Hepatic stellate cell (primary cell): Measurements from ENCODE around the gene TMEM174.
"Not testable (repeated sequence)": the region's sequence is repeated elsewhere in the genome, so short reads cannot be mapped to it uniquely, and the experiment has no call there.

Experiments used
- DNase-seq: peaks from one replicate; pipeline ENCODE4 v3.0.0; 2011; ENCODE audit warnings: low spot score

The TMEM174 gene

DNA sequence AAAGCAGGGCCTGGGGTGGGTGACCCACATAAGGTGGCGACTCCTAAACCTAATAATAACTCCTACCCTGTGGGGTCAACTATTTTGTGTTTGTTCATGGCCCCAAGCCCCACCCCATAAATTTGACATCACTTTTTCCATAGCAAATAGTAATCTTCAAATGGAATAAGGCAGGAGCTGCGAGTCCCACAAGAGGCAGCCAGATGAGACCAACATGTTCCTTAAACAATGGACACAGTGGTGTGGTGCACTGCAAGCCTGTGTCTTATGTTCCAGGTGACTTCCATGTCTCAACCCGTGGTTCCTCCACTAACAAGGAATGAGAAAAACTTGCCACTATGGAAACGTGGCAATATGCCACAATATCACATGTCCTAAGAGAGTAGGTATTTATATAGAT lies 20.6 kb downstream of the TMEM174 start:
- DNase-seq, result no peak

- DNase-seq, result no peak
Observed at GRCh38 chr5:73196201-73196600, 23.2 kb downstream of the TMEM174 start.

DNA sequence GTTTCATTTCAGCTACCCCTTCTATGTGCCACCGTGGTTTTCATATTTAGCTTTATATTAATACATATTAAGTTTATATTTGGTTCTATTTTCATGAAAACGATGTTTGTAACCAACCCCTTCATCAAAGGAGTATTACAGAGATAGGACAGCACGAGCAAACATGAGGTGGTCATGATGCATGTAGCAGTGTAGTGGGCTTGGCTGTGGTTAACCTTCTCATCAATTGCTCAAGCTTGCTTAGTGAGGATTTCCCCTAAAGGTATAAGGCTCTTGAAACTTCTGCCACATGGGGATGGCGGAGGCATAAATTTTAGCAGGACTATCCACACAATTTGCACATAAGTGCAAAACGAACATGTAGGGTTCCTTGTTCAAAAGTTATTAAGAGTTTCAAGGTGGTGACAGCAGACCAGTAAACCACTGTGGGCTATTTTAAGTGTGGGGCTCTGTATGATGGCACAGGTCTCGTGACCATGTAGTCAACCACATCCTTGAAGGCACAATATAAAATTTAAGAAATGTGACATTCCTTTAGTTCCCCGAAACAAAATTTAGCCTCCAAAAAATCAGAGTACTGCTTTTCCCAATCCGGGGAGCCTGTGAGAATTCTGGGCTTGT lies 24.8 kb downstream of the TMEM174 start:
- DNase-seq, result no peak

- DNase-seq, result no peak
Observed at GRCh38 chr5:73198833-73199592, 26.0 kb downstream of the TMEM174 start.

GRCh38 chr5:73199671-73200070 lies 26.7 kb downstream of the TMEM174 start:
- no peak for DNase-seq

GRCh38 chr5:73201547-73202513 lies 28.8 kb downstream of the TMEM174 start:
- DNase-seq, result peak; percentile 80

- no peak for DNase-seq
Observed at GRCh38 chr5:73204332-73204731, 31.3 kb downstream of the TMEM174 start.

DNA sequence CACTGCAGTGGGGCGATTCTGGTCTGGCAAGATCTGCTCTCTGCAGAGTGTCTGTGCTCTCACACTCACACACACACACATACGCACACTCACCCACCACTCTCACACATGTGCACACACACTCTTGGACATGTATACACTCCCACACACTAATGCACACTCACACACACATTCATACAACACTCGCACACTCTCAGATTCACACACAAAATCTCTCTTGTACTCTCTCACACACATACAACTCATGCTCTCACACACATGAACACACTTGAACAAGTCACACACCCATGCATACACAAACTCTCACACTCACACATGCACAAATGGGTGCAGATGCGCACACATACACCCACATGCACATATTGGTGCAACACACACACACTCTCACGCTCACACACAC lies 31.7 kb downstream of the TMEM174 start:
- no peak for DNase-seq

DNA sequence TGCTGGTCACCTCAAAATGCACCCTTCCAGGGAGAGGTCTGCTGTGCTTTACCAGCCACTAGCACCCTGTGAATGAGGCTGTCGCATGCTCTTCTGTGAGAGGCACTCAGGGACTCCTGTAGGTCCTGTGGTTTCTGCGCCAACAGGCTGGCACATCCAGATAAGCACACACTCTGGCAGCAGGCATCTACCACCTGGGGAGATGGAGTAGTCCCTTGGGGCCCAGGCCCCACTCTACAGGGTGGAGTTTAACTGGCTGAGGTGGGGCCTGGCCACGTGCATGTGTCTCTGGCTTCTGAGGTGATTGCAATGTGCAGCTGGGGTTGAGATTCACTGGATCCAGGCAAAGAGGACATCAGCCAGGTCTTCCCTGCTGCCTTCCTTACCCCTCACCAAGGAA lies 32.3 kb downstream of the TMEM174 start:
- DNase-seq, result no peak

DNA sequence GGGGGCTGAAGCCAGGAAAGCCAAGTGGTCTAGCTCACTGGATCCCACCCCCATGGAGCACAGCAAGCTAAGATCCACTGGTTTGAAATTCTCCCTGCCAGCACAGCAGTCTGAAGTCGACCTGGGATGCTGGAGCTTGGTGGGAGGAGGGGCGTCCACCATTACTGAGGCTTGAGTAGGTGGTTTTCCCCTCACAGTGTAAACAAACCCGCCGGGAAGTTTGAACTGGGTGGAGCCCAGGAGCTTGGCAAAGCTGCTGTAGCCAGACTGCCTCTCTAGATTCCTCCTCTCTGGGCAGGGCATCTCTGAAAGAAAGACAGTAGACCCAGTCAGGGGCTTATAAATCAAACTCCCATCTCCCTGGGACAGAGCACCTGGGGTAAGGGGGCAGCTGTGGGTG lies 34.2 kb downstream of the TMEM174 start:
- DNase-seq, result not testable (repeated sequence)

- not testable (repeated sequence) for DNase-seq
Observed at GRCh38 chr5:73209075-73209474, 36.1 kb downstream of the TMEM174 start.

DNA sequence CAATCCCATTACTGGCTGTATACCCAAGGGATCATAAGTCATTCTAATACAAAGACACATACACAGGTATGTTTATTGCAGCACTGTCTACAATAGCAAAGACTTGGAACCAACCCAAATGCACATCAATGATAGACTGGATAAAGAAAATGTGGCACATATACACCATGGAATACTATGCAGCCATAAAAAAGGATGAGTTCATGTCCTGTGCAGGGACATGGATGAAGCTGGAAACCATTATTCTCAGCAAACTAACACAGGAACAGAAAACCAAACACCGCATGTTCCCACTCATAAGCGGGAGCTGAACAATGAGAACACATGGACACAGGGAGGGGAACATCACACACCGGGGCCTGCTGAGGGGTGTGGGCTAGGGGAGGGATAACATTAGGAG lies 39.7 kb downstream of the TMEM174 start:
- not testable (repeated sequence) for DNase-seq

- no peak for DNase-seq
Observed at GRCh38 chr5:73213566-73213998, 40.6 kb downstream of the TMEM174 start.

DNA sequence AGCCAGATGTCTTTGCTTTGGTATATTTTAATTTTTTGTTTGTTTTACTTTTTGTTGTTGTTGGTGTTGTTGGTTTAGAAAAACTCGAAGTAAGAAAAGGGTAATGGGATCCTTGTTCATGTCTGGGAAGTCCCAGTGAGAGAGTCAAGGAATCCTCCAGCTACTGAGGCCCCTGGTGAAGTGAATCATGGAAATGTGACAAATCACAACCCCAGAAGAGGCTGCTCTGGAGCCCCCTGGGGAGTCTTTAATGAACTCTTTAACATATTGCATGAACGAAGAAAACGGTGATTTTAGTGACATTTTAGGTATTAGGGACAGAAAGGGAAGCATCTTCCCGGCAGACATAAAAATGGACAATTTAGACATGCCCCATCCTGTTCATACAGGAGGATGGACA lies 41.3 kb downstream of the TMEM174 start:
- no peak for DNase-seq

GRCh38 chr5:73214996-73215395 lies 42.0 kb downstream of the TMEM174 start:
- DNase-seq, result no peak

- DNase-seq, result no peak
Observed at GRCh38 chr5:73215531-73215890, 42.5 kb downstream of the TMEM174 start.

GRCh38 chr5:73215891-73216610 lies 43.1 kb downstream of the TMEM174 start:
- peak; percentile 88 for DNase-seq

DNA sequence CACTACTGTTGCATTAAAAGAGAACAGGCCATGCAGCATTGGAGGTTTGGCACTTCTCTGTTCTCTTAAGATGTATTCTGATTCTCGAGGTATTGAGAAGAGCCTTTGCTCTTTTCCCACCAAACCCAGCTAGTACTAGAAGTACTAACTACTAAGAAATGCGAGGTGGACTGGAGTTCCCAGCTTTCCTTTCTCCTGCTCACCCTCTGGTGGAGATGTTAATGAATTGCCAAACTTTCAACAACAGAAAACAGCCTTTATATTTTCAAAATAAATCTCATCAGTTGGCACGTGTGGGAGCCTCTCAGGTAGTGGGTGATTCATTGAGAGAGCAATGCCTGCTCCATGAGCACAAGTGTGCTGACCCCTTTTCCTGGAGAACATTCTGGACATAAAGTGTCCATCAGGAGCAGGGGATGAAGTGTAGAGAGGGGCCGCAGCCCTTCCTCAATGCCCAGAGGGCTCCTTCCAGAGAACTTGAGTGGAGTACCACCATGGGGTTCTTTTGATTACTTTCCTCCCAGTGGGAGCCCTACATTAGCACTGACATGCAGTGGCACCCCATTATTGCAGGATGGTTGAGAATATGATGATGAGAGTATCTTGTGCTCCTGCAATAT lies 45.7 kb downstream of the TMEM174 start:
- peak; percentile 57 for DNase-seq

GRCh38 chr5:73219336-73219735 lies 46.3 kb downstream of the TMEM174 start:
- not testable (repeated sequence) for DNase-seq

DNA sequence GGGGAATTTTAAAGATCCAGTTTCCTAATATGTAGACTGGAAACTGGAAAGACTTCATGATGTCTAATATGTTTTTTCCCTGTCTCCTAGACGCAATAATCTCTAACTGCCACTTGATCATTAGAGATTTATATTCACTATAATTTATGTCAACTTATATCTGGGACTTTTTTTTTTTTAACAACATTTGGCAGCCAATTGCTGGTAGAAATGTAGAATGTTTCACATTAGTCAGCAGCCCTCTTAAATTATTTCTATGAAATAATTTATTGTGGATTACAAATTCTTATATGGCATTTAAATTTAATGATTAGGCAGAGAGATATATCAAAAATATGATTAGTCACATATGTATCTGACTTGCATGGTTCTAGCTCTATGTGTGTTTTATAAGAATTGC lies 48.2 kb downstream of the TMEM174 start:
- no peak for DNase-seq

DNA sequence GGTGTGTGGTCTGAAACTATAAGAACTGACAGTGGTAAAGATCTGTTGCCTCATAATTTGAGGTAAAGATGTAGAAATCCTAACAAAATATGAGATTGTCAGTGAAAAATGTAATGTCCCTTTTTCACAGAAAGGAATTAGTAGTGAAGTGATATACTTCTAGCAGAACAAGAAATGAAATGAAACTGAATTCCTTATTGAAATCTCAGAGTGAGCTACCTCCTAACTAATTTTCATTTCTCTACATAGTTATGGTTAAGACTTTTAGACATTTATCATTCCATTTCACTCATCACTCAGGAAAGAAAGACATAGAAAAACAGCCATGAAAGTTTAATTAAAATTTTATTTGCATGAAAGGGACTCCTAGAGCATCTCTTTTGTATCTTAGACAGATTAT lies 48.7 kb downstream of the TMEM174 start:
- no peak for DNase-seq

DNA sequence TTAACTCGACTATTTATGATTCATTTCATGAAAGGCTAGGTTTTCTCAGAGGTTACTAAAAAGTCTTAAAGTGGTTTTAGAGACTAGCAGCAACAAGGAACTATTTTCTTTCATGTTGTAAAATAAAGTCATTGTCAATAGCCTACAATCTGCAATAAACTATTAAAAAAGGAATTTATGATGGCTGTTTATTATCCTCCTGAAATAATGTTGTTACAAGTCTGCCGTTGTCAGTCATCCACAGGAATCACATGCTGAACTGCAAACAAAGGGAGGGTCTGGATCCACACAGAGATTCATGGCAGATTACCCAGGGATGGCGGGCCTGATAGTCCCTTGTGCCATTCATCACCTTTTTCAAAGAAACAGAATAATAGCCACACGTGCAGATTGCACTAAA lies 49.2 kb downstream of the TMEM174 start:
- DNase-seq, result no peak
